ENCODE data around the gene DNAJC18.

Gene DNAJC18

GRCh38 chr5:139386050-139386438, 53.3 kb downstream of the DNAJC18 start:
- no peak for DNase-seq

GRCh38 chr5:139385061-139386049, 54.0 kb downstream of the DNAJC18 start:
- no peak for DNase-seq

GRCh38 chr5:139384591-139385051, 54.7 kb downstream of the DNAJC18 start:
- DNase-seq, result no peak

- DNase-seq, result no peak
Observed at GRCh38 chr5:139383993-139384590, 55.2 kb downstream of the DNAJC18 start.

GRCh38 chr5:139383275-139383992, 55.9 kb downstream of the DNAJC18 start, which contains the start of gene SLC23A1:
Gene SLC23A1, minus strand, starts transcription at chr5:139383297. Its CDS starts 44 bp downstream, at chr5:139383253.
- DNase-seq, result no peak

- DNase-seq, result no peak
Observed at GRCh38 chr5:139382807-139383206, 56.5 kb downstream of the DNAJC18 start.

- DNase-seq, result no peak
Observed at GRCh38 chr5:139381837-139382761, 57.2 kb downstream of the DNAJC18 start.

- DNase-seq, result no peak
Observed at GRCh38 chr5:139379626-139380449, 59.5 kb downstream of the DNAJC18 start.

GRCh38 chr5:139378941-139379361, 60.4 kb downstream of the DNAJC18 start:
- DNase-seq, result no peak

GRCh38 chr5:139378101-139378825, 61.1 kb downstream of the DNAJC18 start:
- no peak for DNase-seq

- DNase-seq, result no peak
Observed at GRCh38 chr5:139377226-139377625, 62.1 kb downstream of the DNAJC18 start.

GRCh38 chr5:139376364-139376763, 63.0 kb downstream of the DNAJC18 start:
- DNase-seq, result peak in 1 of 2 experiments; percentile 9

GRCh38 chr5:139374909-139375308, 64.4 kb downstream of the DNAJC18 start:
- DNase-seq, result peak; percentile 14 to 17

- DNase-seq, result peak; percentile 17 to 21
Observed at GRCh38 chr5:139371482-139372435, 67.6 kb downstream of the DNAJC18 start.

- no peak for DNase-seq
Observed at GRCh38 chr5:139369181-139369580, 70.1 kb downstream of the DNAJC18 start.

GRCh38 chr5:139368613-139369012, 70.7 kb downstream of the DNAJC18 start:
- DNase-seq, result peak in 1 of 2 experiments; percentile 8

GRCh38 chr5:139364466-139364865, 74.9 kb downstream of the DNAJC18 start:
- DNase-seq, result no peak

- peak; percentile 6 to 17 for DNase-seq
Observed at GRCh38 chr5:139363937-139364336, 75.4 kb downstream of the DNAJC18 start.

GRCh38 chr5:139361835-139362429, 77.4 kb downstream of the DNAJC18 start:
- DNase-seq, result no peak

All from activated T-cell treated with anti-CD3 and anti-CD28 coated beads, Interleukin-2, amount 50 U/mL, for 48 hours (primary cell).